Effector memory CD4-positive, alpha-beta T cell (primary cell): Measurements from ENCODE around the gene PCDHGA1.
"Not testable (repeated sequence)": the region's sequence is repeated elsewhere in the genome, so short reads cannot be mapped to it uniquely, and the experiment has no call there.

Source experiments
- DNase-seq, 3 donors: peaks; one replicate each; pipeline ENCODE4 v3.0.0-alpha.2; 2020
- H3K27ac ChIP-seq: 2 replicates; pipeline ENCODE4 v1.7.0; 2013; ENCODE audit warnings: mild to moderate bottlenecking, low read length, moderate library complexity; ENCODE audit not compliant: insufficient read depth, poor library complexity, severe bottlenecking
- H3K27me3 ChIP-seq: replicated peaks from 2 replicates; pipeline ENCODE4 v1.7.0; 2013; ENCODE audit warnings: mild to moderate bottlenecking, low read length; ENCODE audit not compliant: insufficient read depth, control insufficient read depth, poor library complexity, severe bottlenecking
- H3K36me3 ChIP-seq: 2 replicates; pipeline ENCODE4 v1.7.0; 2013; ENCODE audit warnings: mild to moderate bottlenecking, low read length, moderate library complexity; ENCODE audit not compliant: control insufficient read depth, insufficient read depth
- H3K4me1 ChIP-seq: 2 replicates; pipeline ENCODE4 v1.7.0; 2013; ENCODE audit warnings: low read length, mild to moderate bottlenecking; ENCODE audit not compliant: control insufficient read depth, insufficient read depth, poor library complexity, severe bottlenecking
- H3K4me3 ChIP-seq: 2 replicates; pipeline ENCODE4 v1.7.0; 2013; ENCODE audit warnings: low read length, low read depth, mild to moderate bottlenecking; ENCODE audit not compliant: insufficient read depth, poor library complexity, severe bottlenecking
- H3K9me3 ChIP-seq: 2 replicates; pipeline ENCODE4 v1.7.0; 2013; ENCODE audit warnings: mild to moderate bottlenecking, low read length, moderate library complexity; ENCODE audit not compliant: control insufficient read depth

The PCDHGA1 gene

DNA sequence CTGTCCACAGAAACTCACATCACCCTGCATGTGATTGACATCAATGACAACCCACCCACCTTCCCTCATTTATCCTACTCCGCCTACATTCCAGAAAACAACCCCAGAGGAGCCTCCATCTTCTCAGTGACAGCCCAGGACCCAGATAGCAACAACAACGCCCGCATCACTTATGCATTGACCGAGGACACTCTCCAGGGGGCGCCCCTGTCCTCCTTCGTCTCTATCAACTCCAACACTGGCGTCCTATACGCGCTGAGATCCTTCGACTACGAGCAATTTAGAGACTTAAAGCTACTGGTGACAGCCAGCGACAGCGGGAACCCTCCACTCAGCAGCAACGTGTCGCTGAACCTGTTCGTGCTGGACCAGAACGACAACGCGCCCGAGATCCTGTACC, 15.0 kb downstream of the PCDHGA1 start:
- H3K4me1 ChIP-seq: no peaks in the 10 kb centered on the region
- H3K27me3 ChIP-seq: peaks cover 12% of the 10 kb centered on the region
- H3K36me3 ChIP-seq: no peaks in the 10 kb centered on the region
- no peak overlapping the region for H3K4me3 ChIP-seq
- no peak overlapping the region for H3K27ac ChIP-seq
- H3K9me3 ChIP-seq: no peaks in the 10 kb centered on the region
- no peak for DNase-seq

DNA sequence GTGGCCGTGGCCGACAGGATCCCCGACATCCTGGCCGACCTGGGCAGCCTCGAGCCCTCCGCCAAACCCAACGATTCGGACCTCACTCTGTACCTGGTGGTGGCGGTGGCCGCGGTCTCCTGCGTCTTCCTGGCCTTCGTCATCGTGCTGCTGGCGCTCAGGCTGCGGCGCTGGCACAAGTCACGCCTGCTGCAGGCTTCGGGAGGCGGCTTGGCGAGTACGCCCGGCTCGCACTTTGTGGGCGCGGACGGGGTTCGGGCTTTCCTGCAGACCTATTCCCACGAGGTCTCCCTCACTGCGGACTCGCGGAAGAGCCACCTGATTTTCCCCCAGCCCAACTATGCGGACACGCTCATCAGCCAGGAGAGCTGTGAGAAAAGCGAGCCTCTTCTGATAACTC, 15.7 kb downstream of the PCDHGA1 start:
- not testable (repeated sequence) for H3K9me3 ChIP-seq, H3K27ac ChIP-seq, H3K4me1 ChIP-seq, DNase-seq, H3K4me3 ChIP-seq, H3K36me3 ChIP-seq
- peaks cover 12% of the 10 kb centered on the region for H3K27me3 ChIP-seq

- no peaks in the 10 kb centered on the region for H3K9me3 ChIP-seq
- H3K4me3 ChIP-seq: no peak within 1 kb of the TSS
- peaks cover 10% of the 10 kb centered on the region for H3K27me3 ChIP-seq
Observed at GRCh38 chr5:141349917-141350619, 19.8 kb downstream of the PCDHGA1 start, which contains the start of gene PCDHGB1. Gene PCDHGB1 (plus strand): TSS chr5:141350099. CDS start chr5:141350261, 162 bp downstream.

DNA sequence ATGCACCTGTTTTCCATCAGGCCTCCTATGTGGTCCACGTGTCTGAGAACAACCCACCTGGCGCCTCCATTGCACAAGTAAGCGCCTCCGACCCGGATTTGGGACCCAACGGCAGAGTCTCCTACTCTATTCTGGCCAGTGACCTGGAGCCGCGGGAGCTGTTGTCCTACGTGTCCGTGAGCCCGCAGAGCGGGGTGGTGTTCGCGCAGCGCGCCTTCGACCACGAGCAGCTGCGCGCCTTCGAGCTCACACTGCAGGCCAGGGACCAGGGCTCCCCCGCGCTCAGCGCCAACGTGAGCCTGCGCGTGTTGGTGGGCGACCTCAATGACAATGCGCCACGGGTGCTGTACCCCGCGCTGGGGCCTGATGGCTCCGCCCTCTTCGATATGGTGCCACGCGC, 21.3 kb downstream of the PCDHGA1 start:
- DNase-seq: no peak
- H3K4me3 ChIP-seq: no peak overlapping the region
- H3K36me3 ChIP-seq: no peaks in the 10 kb centered on the region
- H3K9me3 ChIP-seq: no peaks in the 10 kb centered on the region
- no peak overlapping the region for H3K27ac ChIP-seq
- peaks cover 8% of the 10 kb centered on the region for H3K27me3 ChIP-seq
- no peaks in the 10 kb centered on the region for H3K4me1 ChIP-seq

More at GRCh38 chr5:141349917-141350619, 19.8 kb downstream of the PCDHGA1 start, which contains the start of gene PCDHGB1:
- no peak within 1 kb of the TSS for H3K27ac ChIP-seq
- H3K4me1 ChIP-seq: no peaks in the 10 kb centered on the region
- DNase-seq: peak in 1 of 3 donors; percentile 12
- H3K36me3 ChIP-seq: no peaks in the 10 kb centered on the region

DNA sequence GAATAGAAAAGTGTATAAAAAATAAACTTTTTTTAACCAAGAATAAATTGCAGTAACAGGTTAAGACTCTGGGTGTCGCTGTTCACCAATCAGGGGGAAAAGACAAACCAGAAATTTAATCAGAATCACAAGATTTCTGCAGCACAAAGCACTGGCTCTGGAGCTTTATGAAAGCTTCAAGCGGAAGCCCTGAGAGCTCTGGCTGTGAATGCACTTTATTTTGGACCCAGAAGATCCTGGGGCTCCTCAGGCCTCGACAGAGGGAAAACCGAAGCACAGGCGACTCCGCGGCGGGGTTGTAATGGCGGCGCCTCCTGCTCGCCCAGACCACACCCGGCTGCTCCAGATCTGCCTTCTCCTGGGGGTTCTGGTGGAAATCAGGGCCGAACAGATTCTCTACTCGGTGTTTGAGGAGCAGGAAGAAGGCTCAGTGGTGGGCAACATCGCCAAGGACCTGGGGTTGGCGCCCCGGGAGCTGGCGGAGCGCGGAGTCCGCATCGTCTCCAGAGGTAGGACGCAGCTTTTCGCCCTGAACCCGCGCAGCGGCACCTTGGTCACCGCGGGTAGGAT, 24.7 kb downstream of the PCDHGA1 start, which contains the start of gene PCDHGA4:
Gene PCDHGA4, plus strand, starts transcription at position 122 of the 570 bp plus-strand sequence. Its CDS starts 87 bp downstream, at position 209.
- H3K27me3 ChIP-seq: peaks cover 5% of the 10 kb centered on the region
- no peaks in the 10 kb centered on the region for H3K9me3 ChIP-seq
- H3K36me3 ChIP-seq: no peaks in the 10 kb centered on the region
- DNase-seq: no peak
- H3K4me3 ChIP-seq: peak within 1 kb of the TSS; percentile 13
- no peaks in the 10 kb centered on the region for H3K4me1 ChIP-seq
- no peak within 1 kb of the TSS for H3K27ac ChIP-seq

- Histone ChIP-seq H3K4me3 (no peak overlapping the region), H3K9me3 (no peaks in the 10 kb centered on the region), H3K27me3 (peaks cover 5% of the 10 kb centered on the region)
Observed at GRCh38 chr5:141355641-141356040, 25.3 kb downstream of the PCDHGA1 start.

GRCh38 chr5:141356133-141356532, 25.8 kb downstream of the PCDHGA1 start:
- Histone ChIP-seq H3K4me1 (no peaks in the 10 kb centered on the region), H3K4me3 (no peak overlapping the region), H3K27ac (no peak overlapping the region), H3K9me3 (no peaks in the 10 kb centered on the region), H3K27me3 (peaks cover 5% of the 10 kb centered on the region), H3K36me3 (no peaks in the 10 kb centered on the region)
- no peak for DNase-seq

More at GRCh38 chr5:141355641-141356040, 25.3 kb downstream of the PCDHGA1 start:
- DNase-seq: no peak
- Histone ChIP-seq H3K27ac (no peak overlapping the region), H3K36me3 (no peaks in the 10 kb centered on the region), H3K4me1 (no peaks in the 10 kb centered on the region)

DNA sequence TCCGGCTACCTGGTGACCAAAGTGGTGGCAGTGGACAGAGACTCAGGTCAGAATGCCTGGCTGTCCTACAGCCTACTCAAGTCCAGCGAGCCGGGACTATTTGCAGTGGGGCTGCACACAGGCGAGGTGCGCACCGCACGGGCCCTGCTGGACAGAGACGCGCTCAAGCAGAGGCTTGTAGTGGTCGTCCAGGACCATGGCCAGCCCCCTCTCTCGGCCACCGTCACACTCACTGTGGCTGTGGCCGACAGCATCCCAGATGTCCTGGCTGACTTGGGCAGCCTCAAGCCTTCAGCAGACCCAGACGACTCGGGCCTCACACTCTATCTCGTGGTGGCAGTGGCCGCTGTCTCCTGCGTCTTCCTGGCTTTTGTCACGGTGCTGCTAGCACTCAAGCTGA, 26.6 kb downstream of the PCDHGA1 start:
- H3K27ac ChIP-seq: no peak overlapping the region
- no peaks in the 10 kb centered on the region for H3K9me3 ChIP-seq
- no peaks in the 10 kb centered on the region for H3K4me1 ChIP-seq
- H3K27me3 ChIP-seq: peaks cover 5% of the 10 kb centered on the region
- H3K4me3 ChIP-seq: no peak overlapping the region
- no peaks in the 10 kb centered on the region for H3K36me3 ChIP-seq
- DNase-seq: no peak

- H3K27me3 ChIP-seq: peaks cover 4% of the 10 kb centered on the region
- no peak within 1 kb of the TSS for H3K27ac ChIP-seq
Observed at GRCh38 chr5:141359790-141360426, 29.6 kb downstream of the PCDHGA1 start, which contains the start of gene PCDHGB2. Gene PCDHGB2 (plus strand): TSS chr5:141359994. CDS start chr5:141360136, 142 bp downstream.

DNA sequence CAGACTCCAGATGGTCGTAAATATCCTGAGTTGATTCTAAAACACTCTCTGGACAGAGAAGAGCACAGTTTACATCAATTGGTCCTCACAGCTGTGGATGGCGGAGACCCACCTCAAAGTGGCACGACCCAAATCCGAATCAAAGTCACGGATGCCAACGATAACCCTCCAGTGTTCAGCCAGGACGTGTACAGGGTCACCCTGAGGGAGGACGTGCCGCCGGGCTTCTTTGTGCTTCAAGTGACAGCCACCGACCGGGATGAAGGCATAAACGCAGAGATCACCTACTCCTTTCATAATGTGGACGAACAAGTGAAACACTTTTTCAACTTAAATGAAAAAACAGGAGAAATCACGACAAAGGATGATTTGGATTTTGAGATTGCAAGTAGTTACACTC, 30.4 kb downstream of the PCDHGA1 start:
- Histone ChIP-seq H3K4me1 (no peaks in the 10 kb centered on the region), H3K9me3 (no peaks in the 10 kb centered on the region), H3K27ac (no peak overlapping the region), H3K36me3 (no peaks in the 10 kb centered on the region), H3K27me3 (peaks cover 10% of the 10 kb centered on the region), H3K4me3 (no peak overlapping the region)
- no peak for DNase-seq

More at GRCh38 chr5:141359790-141360426, 29.6 kb downstream of the PCDHGA1 start, which contains the start of gene PCDHGB2:
- no peaks in the 10 kb centered on the region for H3K36me3 ChIP-seq
- H3K4me1 ChIP-seq: no peaks in the 10 kb centered on the region
- no peak for DNase-seq
- H3K4me3 ChIP-seq: peak within 1 kb of the TSS; percentile 26
- H3K9me3 ChIP-seq: no peaks in the 10 kb centered on the region
